ENCODE data around the gene FUBP1. TPM values are rescaled to one million over a fixed set of nuclear protein-coding genes. Genes with fewer than 3 reads are reported as not detected.

Gene FUBP1
- total RNA-seq, 1 donor from 2014 or later, result 220 TPM

DNA sequence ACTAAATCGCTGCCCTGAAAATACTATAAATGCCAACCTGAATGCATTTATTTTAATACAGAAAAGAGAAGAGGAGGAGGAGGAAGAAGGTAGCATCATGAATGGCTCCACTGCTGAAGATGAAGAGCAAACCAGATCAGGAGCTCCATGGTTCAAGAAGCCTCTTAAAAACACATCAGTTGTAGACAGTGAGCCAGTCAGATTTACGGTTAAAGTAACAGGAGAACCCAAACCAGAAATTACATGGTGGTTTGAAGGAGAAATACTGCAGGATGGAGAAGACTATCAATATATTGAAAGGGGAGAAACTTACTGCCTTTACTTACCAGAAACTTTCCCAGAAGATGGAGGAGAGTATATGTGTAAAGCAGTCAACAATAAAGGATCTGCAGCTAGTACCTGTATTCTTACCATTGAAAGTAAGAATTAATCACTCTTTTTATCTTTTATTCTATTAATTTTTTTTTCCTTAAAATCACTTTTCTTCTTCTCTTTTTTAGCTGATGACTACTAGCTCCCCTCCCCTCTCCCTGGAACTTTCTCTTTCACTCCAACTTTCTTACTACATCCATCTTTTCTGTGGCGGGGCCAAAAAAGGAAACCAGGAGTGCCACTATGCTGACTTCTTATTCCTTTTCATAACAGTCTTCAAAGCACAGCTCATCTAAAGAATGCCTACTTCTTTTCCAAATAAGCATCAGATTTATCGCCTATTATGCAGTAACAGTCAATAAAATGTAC lies 36.3 kb downstream of the FUBP1 start:
- DNase-seq (ENCODE audit: extremely low spot score, unreplicated experiment), result no peak
- no peaks in the 10 kb centered on the region for H3K27me3 Mint-ChIP-seq
- no peak overlapping the region for H3K4me3 Mint-ChIP-seq
- H3K9me3 Mint-ChIP-seq, result no peaks in the 10 kb centered on the region
- TF ChIP-seq CTCF (conservative IDR thresholded peaks at IDR 0.05), result no peak
- no peaks in the 10 kb centered on the region for H3K4me1 Mint-ChIP-seq (ENCODE audit: unreplicated experiment)
- H3K27ac Mint-ChIP-seq, result no peak overlapping the region
- peaks cover 33% of the 10 kb centered on the region for H3K36me3 Mint-ChIP-seq

GRCh38 chr1:77940921-77941570 lies 37.8 kb downstream of the FUBP1 start:
- DNase-seq (ENCODE audit: extremely low spot score, unreplicated experiment), result no peak
- no peak for TF ChIP-seq CTCF (conservative IDR thresholded peaks at IDR 0.05)
- H3K4me1 Mint-ChIP-seq (ENCODE audit: unreplicated experiment), result no peaks in the 10 kb centered on the region
- no peaks in the 10 kb centered on the region for H3K9me3 Mint-ChIP-seq
- peak overlapping the region; percentile 7 for H3K27ac Mint-ChIP-seq
- H3K27me3 Mint-ChIP-seq, result no peaks in the 10 kb centered on the region
- no peak overlapping the region for H3K4me3 Mint-ChIP-seq
- H3K36me3 Mint-ChIP-seq, result peaks cover 33% of the 10 kb centered on the region

DNA sequence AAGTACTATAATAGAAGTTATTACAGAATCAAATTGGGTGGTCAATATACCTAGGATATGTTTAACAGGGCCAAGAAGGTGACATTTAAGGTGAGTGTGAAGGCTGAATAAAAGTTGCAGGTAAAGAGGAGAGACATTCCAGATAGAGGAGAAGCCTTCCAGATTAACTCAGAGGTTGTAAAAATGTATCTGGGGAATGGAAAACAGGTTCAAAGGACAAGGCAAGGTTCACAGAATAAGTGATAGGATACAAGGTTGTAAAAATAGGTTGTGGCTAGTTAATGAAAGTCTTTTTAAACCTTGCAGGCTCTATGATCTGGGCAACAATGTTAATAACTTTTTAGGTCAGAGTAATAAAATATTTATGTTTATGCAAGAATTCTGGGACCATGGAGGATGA lies 40.2 kb downstream of the FUBP1 start:
- no peaks in the 10 kb centered on the region for H3K27me3 Mint-ChIP-seq
- H3K4me1 Mint-ChIP-seq (ENCODE audit: unreplicated experiment), result no peaks in the 10 kb centered on the region
- H3K36me3 Mint-ChIP-seq, result peaks cover 21% of the 10 kb centered on the region
- no peak overlapping the region for H3K27ac Mint-ChIP-seq
- no peak overlapping the region for H3K4me3 Mint-ChIP-seq
- no peaks in the 10 kb centered on the region for H3K9me3 Mint-ChIP-seq
- no peak for DNase-seq (ENCODE audit: extremely low spot score, unreplicated experiment)
- no peak for TF ChIP-seq CTCF (conservative IDR thresholded peaks at IDR 0.05)

DNA sequence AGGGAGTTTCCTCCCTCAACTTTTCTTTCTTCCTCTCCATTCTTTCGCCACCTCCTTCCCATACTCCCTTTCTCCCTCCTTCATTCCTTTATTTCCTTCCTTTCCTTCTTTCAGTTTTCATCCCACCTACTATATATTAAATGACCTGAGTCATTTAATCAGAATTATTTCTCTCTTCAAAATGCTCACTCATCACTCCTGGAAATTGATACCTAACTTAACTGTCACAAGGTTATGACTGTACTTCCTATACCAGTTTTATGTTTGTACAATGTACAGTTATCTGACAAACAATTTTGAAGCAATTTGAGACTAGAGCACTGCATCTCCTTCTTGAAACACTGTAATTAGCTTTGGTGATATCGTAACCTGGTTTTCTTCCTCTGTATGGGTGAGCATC lies 49.1 kb downstream of the FUBP1 start:
- no peak for TF ChIP-seq CTCF (conservative IDR thresholded peaks at IDR 0.05)

GRCh38 chr1:77927414-77927813 lies 51.5 kb downstream of the FUBP1 start:
- Mint-ChIP-seq H3K27ac (no peak overlapping the region), H3K27me3 (no peaks in the 10 kb centered on the region), H3K36me3 (peaks cover 5% of the 10 kb centered on the region), H3K4me1 (ENCODE audit: unreplicated experiment) (no peaks in the 10 kb centered on the region), H3K4me3 (no peak overlapping the region), H3K9me3 (no peaks in the 10 kb centered on the region)
- no peak for TF ChIP-seq CTCF (conservative IDR thresholded peaks at IDR 0.05)
- DNase-seq (ENCODE audit: extremely low spot score, unreplicated experiment), result no peak

More for the DNA sequence above, 49.1 kb downstream of the FUBP1 start:
- Mint-ChIP-seq H3K27me3 (no peaks in the 10 kb centered on the region), H3K9me3 (no peaks in the 10 kb centered on the region), H3K4me1 (ENCODE audit: unreplicated experiment) (no peaks in the 10 kb centered on the region), H3K27ac (no peak overlapping the region), H3K4me3 (no peak overlapping the region), H3K36me3 (peaks cover 5% of the 10 kb centered on the region)
- no peak for DNase-seq (ENCODE audit: extremely low spot score, unreplicated experiment)

All from type B pancreatic cell (in vitro differentiated cells).